COLO668 (cell line): Measurements from ENCODE around the gene GPRC5A.
"Not testable (repeated sequence)": the region's sequence is repeated elsewhere in the genome, so short reads cannot be mapped to it uniquely, and the experiment has no call there.

Source experiments
- DNase-seq: peaks from one replicate; lab custom pipeline; 2025; ENCODE audit not compliant: unreplicated experiment; lab: John Stamatoyannopoulos, UW

Gene GPRC5A

GRCh38 chr12:12891080-12891880 lies at the start of gene GPRC5A:
Gene GPRC5A (plus strand): TSS chr12:12891562. CDS start chr12:12908250, 16,688 bp downstream.
- peak; percentile 39 for DNase-seq

GRCh38 chr12:12845794-12846243 lies 45.5 kb upstream of the GPRC5A start:
- no peak for DNase-seq

- DNase-seq, result not testable (repeated sequence)
These were observed 44.6 kb upstream of the GPRC5A start for GRCh38 chr12:12846780-12847179.

GRCh38 chr12:12853435-12853834 lies 37.9 kb upstream of the GPRC5A start:
- DNase-seq, result no peak

DNA sequence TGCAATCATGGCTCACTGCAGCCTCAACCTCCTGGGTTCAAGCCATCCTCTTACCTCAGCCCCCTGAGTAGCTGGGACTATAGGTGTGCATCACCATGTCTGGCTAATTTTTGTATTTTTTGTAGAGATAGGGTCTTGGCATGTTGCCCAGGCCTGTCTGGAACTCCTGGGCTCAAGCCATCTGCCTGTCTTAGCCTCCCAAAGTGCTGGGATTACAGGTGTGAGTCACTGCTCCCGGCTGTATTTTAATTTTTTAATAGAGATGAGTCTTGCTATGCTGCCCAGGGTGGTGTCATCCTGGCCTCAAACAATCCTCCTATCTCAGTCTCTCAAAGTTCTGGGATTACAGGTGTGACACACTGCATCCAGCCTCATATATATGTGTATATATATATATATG lies 31.7 kb upstream of the GPRC5A start:
- DNase-seq, result no peak

DNA sequence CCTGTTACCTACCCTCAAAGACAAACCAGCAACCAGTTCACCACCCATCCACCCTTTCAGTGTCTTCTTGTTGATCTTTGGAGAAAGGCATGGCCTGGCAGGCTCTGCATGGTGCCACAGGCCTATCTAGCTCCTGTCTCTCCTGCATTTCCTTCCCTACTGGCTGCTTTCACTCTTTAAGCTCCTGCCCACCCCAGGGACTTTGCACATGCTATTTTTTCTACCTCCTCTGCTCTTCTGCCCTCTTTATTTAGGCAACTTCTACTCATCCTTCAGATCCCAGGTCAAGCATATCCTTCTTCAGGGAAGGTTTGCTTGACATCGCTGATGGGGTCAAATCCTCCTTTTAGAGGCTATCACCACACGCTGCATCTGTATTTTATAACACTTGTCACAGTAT lies 27.1 kb upstream of the GPRC5A start:
- DNase-seq, result no peak

DNA sequence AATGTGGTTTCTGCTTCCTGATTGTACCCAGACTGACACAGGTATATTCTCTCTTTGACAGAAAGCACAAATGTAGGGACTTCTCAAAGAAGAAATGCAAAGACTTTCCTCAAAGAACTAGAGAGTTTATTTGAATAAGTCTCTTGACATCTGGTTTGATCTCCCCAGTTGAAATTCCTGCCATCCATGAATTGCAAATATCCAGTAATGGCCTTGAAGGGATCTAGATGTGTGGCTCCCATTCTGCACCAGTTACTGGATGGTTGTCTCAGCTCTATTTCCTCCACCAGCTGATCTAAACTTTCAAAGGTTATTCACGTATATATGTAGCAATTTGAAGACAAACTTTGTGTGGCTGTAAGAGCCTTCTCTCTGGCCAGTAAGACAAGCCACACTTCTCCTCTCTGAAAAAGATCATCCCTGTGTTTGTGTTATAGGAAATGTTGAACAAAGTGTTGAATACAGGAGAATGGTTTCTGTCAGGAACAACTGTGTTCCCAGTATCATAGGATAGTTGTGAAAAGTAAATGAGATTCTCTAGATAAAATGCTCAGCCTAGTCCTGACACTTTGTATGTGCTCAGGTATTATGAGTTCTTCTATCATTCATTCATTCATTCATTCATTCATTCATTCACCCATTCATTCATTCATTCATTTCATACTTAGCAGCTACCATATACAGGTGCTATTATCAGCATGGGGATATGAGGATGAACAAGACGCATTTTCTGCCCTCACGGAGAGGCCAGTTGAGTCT lies 22.7 kb upstream of the GPRC5A start:
- DNase-seq, result no peak

DNA sequence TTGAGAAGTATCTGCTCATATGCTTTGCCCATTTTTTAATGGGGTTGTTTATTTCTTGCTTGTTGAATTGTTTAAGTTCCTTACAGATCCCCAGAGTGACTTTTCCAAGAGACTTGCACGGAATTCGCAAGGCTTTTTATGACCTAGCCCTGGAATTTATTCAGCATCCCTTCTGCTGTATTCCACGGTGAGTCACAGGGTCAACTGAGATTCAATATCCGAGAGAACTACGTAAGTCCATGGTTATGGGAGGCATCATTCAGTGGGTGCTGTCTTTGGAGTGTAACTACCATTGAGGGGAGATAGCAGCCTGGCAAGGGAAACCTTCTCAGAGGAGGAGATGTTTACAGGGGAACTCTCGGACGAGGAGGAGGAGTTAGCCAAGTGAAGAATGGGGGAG lies 20.9 kb upstream of the GPRC5A start:
- no peak for DNase-seq

GRCh38 chr12:12871587-12872138 lies 19.7 kb upstream of the GPRC5A start:
- DNase-seq, result no peak

DNA sequence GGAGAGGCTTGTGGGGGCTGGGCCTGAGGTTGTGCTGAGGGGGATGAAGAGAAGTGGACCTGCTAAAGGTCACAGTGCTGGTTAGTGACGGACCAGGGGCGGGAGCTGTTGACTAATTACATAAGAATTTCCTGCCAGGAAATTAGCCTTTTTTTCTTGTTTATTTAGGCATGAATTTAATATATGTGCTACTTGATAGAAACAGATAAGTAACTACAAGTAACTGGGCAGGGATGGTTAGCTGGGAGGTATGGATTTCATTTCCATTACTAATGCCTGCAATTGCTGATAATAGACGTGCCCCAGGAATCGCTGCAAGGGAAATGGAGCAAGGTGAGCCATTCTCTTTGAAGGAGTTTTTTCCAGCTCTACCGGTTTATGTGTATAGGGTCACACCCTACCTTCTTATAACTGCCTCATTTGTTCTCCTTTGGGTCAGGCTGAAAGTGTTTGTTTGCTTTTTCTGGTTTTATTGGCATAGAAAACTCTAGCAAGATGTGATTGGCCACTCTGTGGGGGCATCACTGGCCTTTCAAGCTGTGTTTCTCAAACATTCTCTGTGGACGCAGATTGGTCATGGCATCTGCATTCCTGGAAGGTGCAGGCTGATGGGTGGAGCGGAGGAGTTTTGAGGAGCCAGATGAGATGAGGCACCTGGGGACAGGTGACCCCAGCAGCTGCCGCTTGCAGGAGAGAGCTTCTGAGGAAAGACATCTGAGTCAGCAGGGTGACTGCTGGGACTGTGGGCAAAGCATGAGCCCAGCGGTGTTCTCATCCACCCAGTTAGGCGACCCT lies 19.0 kb upstream of the GPRC5A start:
- DNase-seq, result no peak

DNA sequence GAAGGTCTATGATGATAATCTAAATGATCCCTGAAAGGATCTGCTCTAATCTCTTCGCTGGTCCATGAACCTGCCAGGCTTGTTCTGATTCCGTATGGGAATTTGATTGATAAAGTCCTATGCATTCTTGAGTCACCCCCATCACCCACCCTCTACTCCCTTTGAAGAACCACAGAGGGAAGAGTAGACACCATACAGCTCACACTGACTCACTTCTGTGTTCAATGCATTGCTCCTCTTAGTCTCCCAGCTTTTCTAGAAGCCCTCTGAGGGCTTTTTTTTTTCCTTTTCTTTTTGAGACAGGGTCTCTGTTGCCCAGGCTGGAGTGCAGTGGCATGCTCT lies 18.5 kb upstream of the GPRC5A start:
- no peak for DNase-seq

- no peak for DNase-seq
These were observed 17.3 kb upstream of the GPRC5A start for GRCh38 chr12:12874029-12874428.

- DNase-seq, result not testable (repeated sequence)
These were observed 16.1 kb upstream of the GPRC5A start for GRCh38 chr12:12875301-12875700.

DNA sequence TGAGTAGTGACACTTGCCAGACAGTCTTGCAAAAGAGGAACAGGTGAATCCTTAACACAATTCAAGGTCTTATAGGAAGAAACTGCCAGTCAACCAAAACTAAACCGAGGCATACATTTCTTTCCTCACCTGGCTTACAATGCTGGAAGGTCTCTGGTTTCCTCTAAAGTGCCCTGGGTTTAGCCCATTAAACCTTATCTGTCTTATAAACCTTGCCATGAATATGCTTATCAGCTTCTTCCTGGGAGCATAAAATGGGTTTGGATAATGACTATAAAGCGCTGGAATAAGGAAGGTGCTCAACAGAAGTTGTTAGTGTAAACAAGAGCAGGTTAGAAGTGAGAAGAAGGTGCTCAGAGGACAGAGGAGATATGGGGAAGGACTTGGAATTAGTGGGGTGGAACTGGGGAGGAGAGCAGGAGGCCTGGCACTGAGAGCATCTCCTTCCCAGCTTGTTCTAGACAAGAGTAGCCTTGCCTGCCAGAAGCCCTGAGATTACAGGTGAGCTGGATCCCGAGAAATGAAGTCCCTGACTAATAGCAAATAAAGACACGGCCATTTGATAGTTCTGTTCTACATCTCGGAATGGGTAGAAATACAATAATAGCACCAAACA lies 14.1 kb upstream of the GPRC5A start:
- no peak for DNase-seq

DNA sequence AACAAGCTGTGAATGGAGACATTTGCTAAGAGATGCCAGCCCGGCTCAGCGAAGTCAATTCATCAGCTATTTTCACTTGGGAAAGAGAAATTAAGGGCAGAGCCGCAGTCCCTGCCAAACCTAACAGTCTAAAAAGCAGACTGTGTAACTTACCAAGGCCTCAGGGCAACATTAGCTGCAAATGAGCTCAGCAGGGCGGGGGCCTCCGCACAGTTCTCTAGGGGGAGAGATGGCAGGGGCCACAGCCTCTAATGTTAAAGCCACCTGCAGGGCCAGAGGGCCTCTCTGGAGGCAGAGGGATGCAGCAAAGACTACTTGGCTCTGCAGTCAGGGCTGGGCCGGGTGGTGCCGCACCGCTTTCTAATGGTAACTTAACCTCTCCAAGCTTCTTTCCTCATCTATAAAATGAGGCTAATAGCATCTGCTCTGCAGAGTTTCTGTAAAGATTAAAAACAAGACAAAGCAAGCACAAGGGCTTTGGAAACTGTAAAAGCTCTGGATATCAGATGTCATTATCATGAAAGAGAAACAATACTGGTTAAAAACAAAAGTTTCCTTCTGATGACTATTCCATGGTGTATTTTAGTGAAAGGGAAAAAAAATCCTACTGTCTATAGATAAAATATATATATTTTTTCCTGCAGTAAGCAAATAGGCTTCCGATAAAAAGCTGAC lies 13.4 kb upstream of the GPRC5A start:
- no peak for DNase-seq

DNA sequence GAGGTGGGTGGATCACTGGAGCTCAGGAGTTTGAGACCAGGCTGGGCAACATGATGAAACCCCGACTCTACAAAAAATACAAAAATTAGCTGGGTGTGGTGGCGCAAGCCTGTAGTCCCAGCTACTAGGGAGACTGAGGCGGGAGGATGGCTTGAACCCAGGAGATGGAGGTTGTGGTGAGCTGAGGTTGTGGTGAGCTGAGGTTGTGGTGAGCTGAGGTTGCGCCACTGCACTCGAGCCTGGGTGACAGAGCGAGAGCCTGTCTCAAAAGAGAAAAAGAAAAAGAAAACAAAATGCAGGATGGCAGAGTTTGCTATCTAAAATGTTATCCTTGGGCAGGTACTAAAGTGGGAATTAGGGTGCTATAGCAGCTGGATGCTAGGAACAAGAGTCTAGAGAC lies 10.8 kb upstream of the GPRC5A start:
- DNase-seq, result no peak

DNA sequence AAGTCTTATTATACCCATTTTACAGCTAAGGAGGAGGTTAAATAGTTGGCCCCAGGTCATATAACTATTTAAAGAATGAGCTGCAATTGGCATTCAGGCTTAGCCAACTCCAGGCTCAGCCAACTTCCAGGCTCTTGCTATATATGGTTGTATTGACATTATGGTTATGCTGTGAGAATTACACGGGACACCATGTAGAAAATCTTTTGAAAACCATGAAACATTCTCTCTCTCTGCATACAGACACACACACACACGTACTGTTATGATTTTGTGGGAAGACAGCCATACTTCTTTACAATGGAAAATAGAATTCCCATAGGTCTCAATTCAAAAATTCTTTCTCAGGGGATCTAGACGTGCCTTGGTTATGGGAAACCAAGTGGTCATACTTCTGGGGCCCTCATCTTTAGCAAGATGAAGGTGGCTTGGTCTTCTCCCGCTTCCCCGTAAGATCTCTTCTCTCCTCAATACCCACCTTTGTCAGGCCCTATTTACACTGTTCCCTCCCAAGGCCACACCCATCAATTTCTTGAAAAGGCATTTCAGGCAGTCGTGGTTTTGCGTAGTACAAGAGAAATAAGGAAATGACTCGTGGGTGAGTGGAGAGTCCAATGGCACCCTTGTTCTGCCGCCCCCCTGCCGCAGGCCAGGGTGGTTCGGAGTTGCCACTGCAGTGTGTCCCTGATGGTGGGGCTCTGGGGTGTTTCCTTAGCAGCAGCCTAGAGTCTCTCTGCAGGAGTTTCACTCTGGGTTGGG lies 10.0 kb upstream of the GPRC5A start:
- no peak for DNase-seq

GRCh38 chr12:12882288-12882687 lies 9.1 kb upstream of the GPRC5A start:
- DNase-seq, result no peak

DNA sequence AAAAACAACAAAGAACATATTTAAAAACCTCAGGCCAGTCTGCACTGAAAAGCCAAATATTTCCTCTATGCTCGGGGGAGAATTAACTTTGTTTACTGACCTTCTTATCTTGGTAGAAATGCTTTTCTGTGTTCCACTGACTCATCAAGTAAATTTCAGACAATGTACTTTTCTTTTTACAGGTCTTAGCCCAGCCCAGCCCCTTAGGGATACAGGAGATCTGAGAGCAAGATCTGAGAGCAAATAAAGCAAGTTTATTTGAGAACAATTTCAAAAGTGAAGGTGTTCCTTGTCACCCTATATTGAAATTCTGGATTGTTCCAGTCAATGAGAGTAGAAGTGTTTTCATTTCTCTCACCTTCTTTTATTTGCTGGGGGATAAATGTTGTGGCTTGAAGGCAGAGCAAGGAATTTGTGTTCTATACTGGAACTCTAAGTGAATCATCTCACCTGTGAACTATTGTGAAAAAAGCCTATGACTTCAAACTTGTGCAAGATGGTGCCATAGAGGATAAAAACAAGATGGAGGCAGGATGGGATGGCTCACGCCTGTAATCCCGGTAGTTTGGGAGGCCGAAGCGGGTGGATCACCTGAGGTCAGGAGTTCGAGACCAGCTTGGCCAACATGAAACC lies 7.9 kb upstream of the GPRC5A start:
- no peak for DNase-seq
